ENCODE data around the gene CUL9.

The CUL9 gene

GRCh38 chr6:43219814-43220213, 37.8 kb downstream of the CUL9 start:
- Histone ChIP-seq H3K4me2 (ENCODE audit: insufficient read depth, low read length) (no peak overlapping the region), H3K4me1 (ENCODE audit: insufficient read depth, low read length) (peaks cover 11% of the 10 kb centered on the region), H3K27me3 (ENCODE audit: insufficient read depth, low read length, poor library complexity) (no peaks in the 10 kb centered on the region), H3K36me3 (ENCODE audit: insufficient read depth, low read length) (peaks cover 53% of the 10 kb centered on the region), H4K20me1 (ENCODE audit: insufficient read depth, low read length) (no peaks in the 10 kb centered on the region; the same call in 1 of the 2 replicates), H3K9me3 (ENCODE audit: insufficient read depth, low read length, severe bottlenecking) (no peaks in the 10 kb centered on the region), H3K79me2 (ENCODE audit: insufficient read depth, low read length) (no peaks in the 10 kb centered on the region), H3K27ac (ENCODE audit: low read length) (no peak overlapping the region), H3K4me3 (ENCODE audit: low read depth in 1 of 2, low read length in 2 of 2) (no peak overlapping the region), H2AFZ (ENCODE audit: low read depth, low read length) (no peak overlapping the region), H3K9ac (ENCODE audit: low read depth, low read length) (no peak overlapping the region)
- DNase-seq (no peak), ATAC-seq (ENCODE audit: insufficient read depth, low read depth) (no peak)
- TF ChIP-seq EZH2 (IDR thresholded peaks at IDR 0.05; ENCODE audit: borderline replicate concordance, low read depth, low read length, severe bottlenecking) (no peak), CTCF (IDR thresholded peaks at IDR 0.05; ENCODE audit: borderline replicate concordance, extremely low read depth, low read length, poor library complexity, severe bottlenecking) (no peak)

DNA sequence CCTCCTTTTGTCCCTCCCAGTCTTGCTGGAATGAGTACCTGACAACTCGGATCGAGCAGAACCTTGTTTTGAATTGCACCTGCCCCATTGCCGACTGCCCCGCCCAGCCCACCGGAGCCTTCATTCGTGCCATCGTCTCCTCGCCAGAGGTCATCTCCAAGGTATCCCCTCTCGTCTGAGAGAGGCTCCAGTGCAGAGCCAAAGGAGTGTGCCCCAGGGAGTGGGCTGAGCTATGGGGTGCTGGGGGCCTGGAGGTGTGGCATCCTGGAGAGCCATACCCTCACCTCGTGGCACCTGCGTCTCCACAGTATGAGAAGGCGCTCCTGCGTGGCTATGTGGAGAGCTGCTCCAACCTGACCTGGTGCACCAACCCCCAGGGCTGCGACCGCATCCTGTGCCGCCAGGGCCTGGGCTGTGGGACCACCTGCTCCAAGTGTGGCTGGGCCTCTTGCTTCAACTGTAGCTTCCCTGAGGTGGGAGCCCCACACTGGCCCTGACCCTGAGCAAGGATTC, 38.5 kb downstream of the CUL9 start:
- 0 out of 3 replicates have a peak, but pooled peaks have one; percentile 15 for ATAC-seq (ENCODE audit: insufficient read depth, low read depth)
- no peaks in the 10 kb centered on the region for H3K79me2 ChIP-seq (ENCODE audit: insufficient read depth, low read length)
- H3K4me3 ChIP-seq (ENCODE audit: low read depth in 1 of 2, low read length in 2 of 2) = no peak overlapping the region
- H2AFZ ChIP-seq (ENCODE audit: low read depth, low read length) = no peak overlapping the region
- H4K20me1 ChIP-seq (ENCODE audit: insufficient read depth, low read length) = no peaks in the 10 kb centered on the region; the same call in 1 of the 2 replicates
- H3K9me3 ChIP-seq (ENCODE audit: insufficient read depth, low read length, severe bottlenecking) = no peaks in the 10 kb centered on the region
- H3K9ac ChIP-seq (ENCODE audit: low read depth, low read length) = no peak overlapping the region
- peaks cover 54% of the 10 kb centered on the region for H3K36me3 ChIP-seq (ENCODE audit: insufficient read depth, low read length)
- H3K4me1 ChIP-seq (ENCODE audit: insufficient read depth, low read length) = peaks cover 11% of the 10 kb centered on the region
- no peak for TF ChIP-seq EZH2 (IDR thresholded peaks at IDR 0.05; ENCODE audit: borderline replicate concordance, low read depth, low read length, severe bottlenecking)
- no peak for TF ChIP-seq CTCF (IDR thresholded peaks at IDR 0.05; ENCODE audit: borderline replicate concordance, extremely low read depth, low read length, poor library complexity, severe bottlenecking)
- no peak overlapping the region for H3K4me2 ChIP-seq (ENCODE audit: insufficient read depth, low read length)
- DNase-seq = no peak
- H3K27ac ChIP-seq (ENCODE audit: low read length) = peak overlapping the region; percentile 53; the same call in 1 of the 2 replicates
- H3K27me3 ChIP-seq (ENCODE audit: insufficient read depth, low read length, poor library complexity) = no peaks in the 10 kb centered on the region

- ATAC-seq (ENCODE audit: insufficient read depth, low read depth) (no peak), DNase-seq (no peak)
- Histone ChIP-seq H3K4me3 (ENCODE audit: low read depth in 1 of 2, low read length in 2 of 2) (no peak overlapping the region), H3K27me3 (ENCODE audit: insufficient read depth, low read length, poor library complexity) (no peaks in the 10 kb centered on the region), H3K9ac (ENCODE audit: low read depth, low read length) (no peak overlapping the region), H2AFZ (ENCODE audit: low read depth, low read length) (no peak overlapping the region), H4K20me1 (ENCODE audit: insufficient read depth, low read length) (no peaks in the 10 kb centered on the region; the same call in 1 of the 2 replicates), H3K4me2 (ENCODE audit: insufficient read depth, low read length) (no peak overlapping the region), H3K9me3 (ENCODE audit: insufficient read depth, low read length, severe bottlenecking) (no peaks in the 10 kb centered on the region), H3K79me2 (ENCODE audit: insufficient read depth, low read length) (no peaks in the 10 kb centered on the region), H3K36me3 (ENCODE audit: insufficient read depth, low read length) (peaks cover 59% of the 10 kb centered on the region), H3K27ac (ENCODE audit: low read length) (peak overlapping the region; percentile 53; the same call in 1 of the 2 replicates), H3K4me1 (ENCODE audit: insufficient read depth, low read length) (peaks cover 13% of the 10 kb centered on the region)
- no peak for TF ChIP-seq EZH2 (IDR thresholded peaks at IDR 0.05; ENCODE audit: borderline replicate concordance, low read depth, low read length, severe bottlenecking)
- no peak for TF ChIP-seq CTCF (IDR thresholded peaks at IDR 0.05; ENCODE audit: borderline replicate concordance, extremely low read depth, low read length, poor library complexity, severe bottlenecking)
Measured at GRCh38 chr6:43221046-43221972, 39.3 kb downstream of the CUL9 start.
